Keratinocyte (primary cell): ENCODE data around the gene HCFC1R1. TPM values are rescaled to one million over a fixed set of nuclear protein-coding genes. Genes with fewer than 3 reads are reported as not detected.

Experiments used
- DNase-seq: peaks from one replicate; pipeline ENCODE4 v3.0.0-alpha.2; 2011; ENCODE audit warnings: low read depth, missing footprints, low spot score
- FAIRE-seq: peaks from 2 replicates; lab custom pipeline; 2011; peaks lifted over from hg19 to GRCh38; lab: Jason Lieb, UNC
- H2AFZ ChIP-seq: 2 replicates; pipeline ENCODE4 v1.6.0; 2012; ENCODE audit warnings: low read length, control low read depth, inconsistent platforms; ENCODE audit not compliant: control insufficient read depth
- H3K27ac ChIP-seq: 2 replicates; pipeline ENCODE4 v1.5.1; 2011; ENCODE audit warnings: low read length; ENCODE audit not compliant: control insufficient read depth, insufficient read depth
- H3K27me3 ChIP-seq: 3 replicates; pipeline ENCODE4 v1.6.0; 2011; ENCODE audit warnings: low read length; ENCODE audit not compliant: control insufficient read depth, insufficient read depth; ENCODE audit errors: extremely low read depth
- H3K36me3 ChIP-seq, 2 experiments: 2 replicates in 1 of 2; 3 replicates in 1 of 2; pipeline ENCODE4 v1.5.1; 2011; ENCODE audit warnings: low read length in 2 of 2, mild to moderate bottlenecking in 1 of 2; ENCODE audit not compliant: control insufficient read depth in 2 of 2, insufficient read depth in 2 of 2; ENCODE audit errors: extremely low read depth in 1 of 2
- H3K4me1 ChIP-seq: 3 replicates; pipeline ENCODE4 v1.5.1; 2011; ENCODE audit warnings: low read length; ENCODE audit not compliant: control insufficient read depth, insufficient read depth; ENCODE audit errors: extremely low read depth
- H3K4me2 ChIP-seq: 3 replicates; pipeline ENCODE4 v1.6.0; 2011; ENCODE audit warnings: low read depth, low read length; ENCODE audit not compliant: control insufficient read depth, insufficient read depth; ENCODE audit errors: extremely low read depth
- H3K4me3 ChIP-seq, 3 experiments: fragments of 200-600 bp in 1 of 3; sonication (generic) in 1 of 3; 2 replicates in 2 of 3; 3 replicates in 1 of 3; pipeline ENCODE4 v1.5.1; 2011 to 2016; ENCODE audit warnings: low read length in 3 of 3, mild to moderate bottlenecking in 3 of 3, control low read depth in 2 of 3, inconsistent platforms in 1 of 3, low read depth in 1 of 3, mixed read lengths in 1 of 3, mixed run types in 1 of 3, moderate library complexity in 1 of 3; ENCODE audit not compliant: control insufficient read depth in 2 of 3, insufficient read depth in 2 of 3; ENCODE audit errors: extremely low read depth in 1 of 3
- H3K79me2 ChIP-seq: 2 replicates; pipeline ENCODE4 v1.6.0; 2012; ENCODE audit warnings: low read length; ENCODE audit not compliant: control insufficient read depth, insufficient read depth
- H3K9ac ChIP-seq: 3 replicates; pipeline ENCODE4 v1.6.0; 2011; ENCODE audit warnings: low read length; ENCODE audit not compliant: control insufficient read depth, insufficient read depth; ENCODE audit errors: extremely low read depth
- H3K9me1 ChIP-seq: 3 replicates; pipeline ENCODE4 v1.6.0; 2011; ENCODE audit warnings: low read length; ENCODE audit not compliant: control insufficient read depth, insufficient read depth; ENCODE audit errors: extremely low read depth
- H3K9me3 ChIP-seq: 2 replicates; pipeline ENCODE4 v1.5.1; 2012; ENCODE audit warnings: low read depth, low read length; ENCODE audit not compliant: control insufficient read depth
- H4K20me1 ChIP-seq: 3 replicates; pipeline ENCODE4 v1.6.0; 2011; ENCODE audit warnings: low read length; ENCODE audit not compliant: control insufficient read depth, insufficient read depth; ENCODE audit errors: extremely low read depth
- CTCF ChIP-seq, 3 experiments: IDR thresholded peaks in 1 of 3; conservative IDR thresholded peaks in 1 of 3; optimal IDR thresholded peaks in 1 of 3; 2 replicates in 2 of 3; 3 replicates in 1 of 3; pipeline versions ENCODE3 to v1.5.1; 2011; ENCODE audit warnings: low read length in 3 of 3, mild to moderate bottlenecking in 3 of 3, moderate library complexity in 2 of 3, control low read depth in 1 of 3, inconsistent platforms in 1 of 3; ENCODE audit not compliant: insufficient read depth in 2 of 3; ENCODE audit errors: extremely low read depth in 1 of 3
- EZH2 ChIP-seq: IDR thresholded peaks from one replicate; pipeline ENCODE4 v1.6.1; 2012; ENCODE audit warnings: inconsistent platforms, mild to moderate bottlenecking, low read length, moderate library complexity
- dilution Hi-C: fragments of 300-500 bp; cut with MboI; formaldehyde crosslinking; loops from one replicate; pipeline ENCODE4 v1.7.0; 2020; ENCODE audit warnings: low sequenced_read_pairs; ENCODE audit not compliant: extremely low pct_ligation_motif_present
- polyA plus RNA-seq, 5 experiments: library from polyadenylated mRNA; depleted of rRNA in 3 of 5; stranded (reverse) in 3 of 5; stranded (forward) in 1 of 5; unstranded in 1 of 5; fragments of >200 nt; gene quantifications; 1 replicate in 1 of 5; 2 replicates in 3 of 5; 3 replicates in 1 of 5; pipeline versions ENCODE4 v1.2.1 to v1.2.3, GENCODE V29; 2011 to 2012; ENCODE audit warnings: missing spikeins in 2 of 5, low read depth in 1 of 5, low replicate concordance in 1 of 5

The HCFC1R1 gene
- polyA plus RNA-seq, 1 donor (not counting 4 experiments of a cell fraction or from before 2014, with no cell fraction given) = 13.0 TPM

GRCh38 chr16:3021449-3022207 lies 2.1 kb downstream of the HCFC1R1 start:
- H3K4me3 ChIP-seq = peak overlapping the region; percentile 80 to 85 (median 84)
- H3K27me3 ChIP-seq = no peaks in the 10 kb centered on the region
- no peaks in the 10 kb centered on the region for H3K79me2 ChIP-seq
- TF ChIP-seq CTCF (optimal IDR thresholded peaks at IDR 0.05 in 1 of 3, IDR thresholded peaks at IDR 0.05 in 1 of 3, conservative IDR thresholded peaks at IDR 0.05 in 1 of 3; ENCODE audit: extremely low read depth in 1 of 3, insufficient read depth in 2 of 3, low read length in 3 of 3) = peak in 2 of 3 experiments; percentile 32 to 45
- TF ChIP-seq EZH2 = no peak
- H4K20me1 ChIP-seq = no peaks in the 10 kb centered on the region
- peak; percentile 9 for FAIRE-seq
- H3K36me3 ChIP-seq = peaks cover 10 to 27% of the 10 kb centered on the region in 2 experiments
- H3K4me2 ChIP-seq = peak overlapping the region; percentile 81
- DNase-seq = no peak
- no peak overlapping the region for H2AFZ ChIP-seq
- peaks cover 25% of the 10 kb centered on the region for H3K4me1 ChIP-seq
- dilution Hi-C loops = no loop called here
- H3K9me1 ChIP-seq = no peaks in the 10 kb centered on the region
- peak overlapping the region; percentile 97 for H3K9ac ChIP-seq
- H3K9me3 ChIP-seq = no peaks in the 10 kb centered on the region
- peak overlapping the region; percentile 97 for H3K27ac ChIP-seq

GRCh38 chr16:3020604-3021448 lies 2.9 kb downstream of the HCFC1R1 start:
- peak overlapping the region; percentile 97 for H3K27ac ChIP-seq
- no peaks in the 10 kb centered on the region for H3K9me3 ChIP-seq
- peaks cover 25% of the 10 kb centered on the region for H3K4me1 ChIP-seq
- peak overlapping the region; percentile 80 to 85 (median 84) for H3K4me3 ChIP-seq
- dilution Hi-C loops = no loop called here
- H3K9me1 ChIP-seq = no peaks in the 10 kb centered on the region
- H3K9ac ChIP-seq = peak overlapping the region; percentile 97
- H3K27me3 ChIP-seq = no peaks in the 10 kb centered on the region
- H3K36me3 ChIP-seq = peaks cover 4 to 19% of the 10 kb centered on the region in 2 experiments
- H2AFZ ChIP-seq = no peak overlapping the region
- no peak for TF ChIP-seq EZH2
- no peak for TF ChIP-seq CTCF (optimal IDR thresholded peaks at IDR 0.05 in 1 of 3, IDR thresholded peaks at IDR 0.05 in 1 of 3, conservative IDR thresholded peaks at IDR 0.05 in 1 of 3; ENCODE audit: extremely low read depth in 1 of 3, insufficient read depth in 2 of 3, low read length in 3 of 3)
- H3K4me2 ChIP-seq = peak overlapping the region; percentile 81
- FAIRE-seq (peak; percentile 60), DNase-seq (peak; percentile 79)
- H4K20me1 ChIP-seq = no peaks in the 10 kb centered on the region
- no peaks in the 10 kb centered on the region for H3K79me2 ChIP-seq
